Measurements from ENCODE around the gene SENP3. TPM values are rescaled to one million over a fixed set of nuclear protein-coding genes. Genes with fewer than 3 reads are reported as not detected.

Gene SENP3
- total RNA-seq, 1 experiment from 2014 or later = 83.1 TPM

GRCh38 chr17:7556627-7557026 is 5.1 kb upstream of the SENP3 start:
- no peak overlapping the region for H3T11ph ChIP-seq (ENCODE audit: low read length)
- H4K20me1 ChIP-seq (ENCODE audit: control insufficient read depth, insufficient read depth, insufficient read length) = no peaks in the 10 kb centered on the region
- WGBS (ENCODE audit: extremely low coverage, insufficient read length, low lambda C conversion rate) = no CpG with 5 or more reads among the region's 12 CpGs
- Mint-ChIP-seq H3K4me1 (peaks cover 37 to 54% of the 10 kb centered on the region in 2 experiments), H3K27me3 (ENCODE audit: low read depth) (peaks cover 5% of the 10 kb centered on the region; the same call in 1 of the 2 replicates), H3K36me3 (ENCODE audit: insufficient read depth in 1 of 3, low read depth in 3 of 3) (no peaks in the 10 kb centered on the region), H3K9me3 (no peaks in the 10 kb centered on the region), H3K4me3 (no peak overlapping the region), H3K27ac (no peak overlapping the region)
- H3K23me2 ChIP-seq (ENCODE audit: insufficient read length, low read depth, low read length, poor library complexity, severe bottlenecking) = peaks cover 6% of the 10 kb centered on the region
- H3K4me2 ChIP-seq (ENCODE audit: insufficient read depth, insufficient read length, low read length) = no peak overlapping the region
- no peak overlapping the region for H3K14ac ChIP-seq (ENCODE audit: insufficient read depth, low read length)
- H3K9ac ChIP-seq (ENCODE audit: extremely low read depth, insufficient read length, low read length) = no peak overlapping the region
- H3K56ac ChIP-seq (ENCODE audit: insufficient read length, low read depth, low read length) = no peak overlapping the region
- TF ChIP-seq, protein P1, sequence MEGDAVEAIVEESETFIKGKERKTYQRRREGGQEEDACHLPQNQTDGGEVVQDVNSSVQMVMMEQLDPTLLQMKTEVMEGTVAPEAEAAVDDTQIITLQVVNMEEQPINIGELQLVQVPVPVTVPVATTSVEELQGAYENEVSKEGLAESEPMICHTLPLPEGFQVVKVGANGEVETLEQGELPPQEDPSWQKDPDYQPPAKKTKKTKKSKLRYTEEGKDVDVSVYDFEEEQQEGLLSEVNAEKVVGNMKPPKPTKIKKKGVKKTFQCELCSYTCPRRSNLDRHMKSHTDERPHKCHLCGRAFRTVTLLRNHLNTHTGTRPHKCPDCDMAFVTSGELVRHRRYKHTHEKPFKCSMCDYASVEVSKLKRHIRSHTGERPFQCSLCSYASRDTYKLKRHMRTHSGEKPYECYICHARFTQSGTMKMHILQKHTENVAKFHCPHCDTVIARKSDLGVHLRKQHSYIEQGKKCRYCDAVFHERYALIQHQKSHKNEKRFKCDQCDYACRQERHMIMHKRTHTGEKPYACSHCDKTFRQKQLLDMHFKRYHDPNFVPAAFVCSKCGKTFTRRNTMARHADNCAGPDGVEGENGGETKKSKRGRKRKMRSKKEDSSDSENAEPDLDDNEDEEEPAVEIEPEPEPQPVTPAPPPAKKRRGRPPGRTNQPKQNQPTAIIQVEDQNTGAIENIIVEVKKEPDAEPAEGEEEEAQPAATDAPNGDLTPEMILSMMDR (conservative IDR thresholded peaks at IDR 0.05) = no peak
- no peak overlapping the region for H2BK5ac ChIP-seq (ENCODE audit: insufficient read length, low read length)
- no peak overlapping the region for H2AFZ ChIP-seq (ENCODE audit: low read length)
- no peak overlapping the region for H3K23ac ChIP-seq (ENCODE audit: insufficient read length, low read depth, low read length)
- H2BK15ac ChIP-seq (ENCODE audit: low read depth, low read length) = no peak overlapping the region
- H3K9me3 ChIP-seq (ENCODE audit: control insufficient read depth, low read depth, low read length) = no peaks in the 10 kb centered on the region
- H3K4ac ChIP-seq (ENCODE audit: low read depth, low read length) = no peak overlapping the region
- H4K91ac ChIP-seq (ENCODE audit: insufficient read length, low read depth, low read length) = no peak overlapping the region
- H2BK120ac ChIP-seq (ENCODE audit: low read depth, low read length, poor library complexity, severe bottlenecking) = no peak overlapping the region
- H3K27me3 ChIP-seq (ENCODE audit: insufficient read depth, low read length) = no peaks in the 10 kb centered on the region
- no peaks in the 10 kb centered on the region for H3K79me2 ChIP-seq (ENCODE audit: insufficient read depth, low read length)
- H3K79me1 ChIP-seq (ENCODE audit: insufficient read depth, low read depth, low read length, poor library complexity, severe bottlenecking) = no peaks in the 10 kb centered on the region
- no peak overlapping the region for H4K8ac ChIP-seq (replicated peaks; ENCODE audit: insufficient read length, low read depth, low read length)
- H2AK5ac ChIP-seq (ENCODE audit: insufficient read length, low read length) = no peak overlapping the region
- H3K4me1 ChIP-seq (ENCODE audit: insufficient read depth, low read length) = 0 out of 2 replicates have a peak, but pooled peaks cover 2% of the 10 kb centered on the region
- no peak overlapping the region for H4K5ac ChIP-seq (ENCODE audit: insufficient read length, low read depth, low read length)
- H2BK20ac ChIP-seq (ENCODE audit: low read depth, low read length, poor library complexity, severe bottlenecking) = no peak overlapping the region
- H3K27ac ChIP-seq (ENCODE audit: insufficient read length, low read depth, low read length) = no peak overlapping the region
- no peak overlapping the region for H3K18ac ChIP-seq (ENCODE audit: insufficient read length, low read depth, low read length)
- no peak overlapping the region for H2BK12ac ChIP-seq (ENCODE audit: insufficient read length, low read depth, low read length)
- DNase-seq = no peak
